SK-N-SH (cell line): ENCODE measurements around the gene TNFRSF4. TPM values are rescaled to one million over a fixed set of nuclear protein-coding genes. Genes with fewer than 3 reads are reported as not detected.

ENCODE experiments used
- CTCF ChIA-PET: fragments of 300-600, 350-600 bp; formaldehyde crosslinking; extraction: SDS; loops from one replicate; lab custom pipeline; 2021; lab: Yijun Ruan, JAX
- POLR2A ChIA-PET: fragments of 350-600 bp; sonication (Branson Sonifier 250); formaldehyde crosslinking; extraction: SDS; loops from one replicate; lab custom pipeline; 2020; ENCODE audit warnings: antibody characterized with exemption, inconsistent platforms; lab: Yijun Ruan, JAX
- DNase-seq: peaks from one replicate; pipeline ENCODE4 v3.0.0; 2012
- H2AFZ ChIP-seq: fragments of 200-600 bp; sonication (generic); 2 replicates; pipeline ENCODE4 v1.8.1; 2016; ENCODE audit warnings: antibody characterized with exemption, mild to moderate bottlenecking, low read depth
- H3F3A ChIP-seq: fragments of 200-600 bp; sonication (generic); replicated peaks from 2 replicates; pipeline ENCODE3; 2016; ENCODE audit warnings: antibody characterized with exemption, mild to moderate bottlenecking; ENCODE audit not compliant: insufficient read depth
- H3K27ac ChIP-seq, 2 experiments: fragments of 200-500 bp in 1 of 2; fragments of 200-600 bp in 1 of 2; sonication (Bioruptor generic) in 1 of 2; sonication (generic), shearing (Covaris generic) in 1 of 2; 2 replicates each; pipeline versions ENCODE4 v1.5.1 to v1.6.1; 2014 to 2016; ENCODE audit warnings: low read depth in 2 of 2, inconsistent platforms in 1 of 2, low read length in 1 of 2, mild to moderate bottlenecking in 1 of 2, mixed read lengths in 1 of 2
- H3K27me3 ChIP-seq: fragments of 200-600 bp; sonication (generic), shearing (Covaris generic); 2 replicates; pipeline ENCODE4 v1.6.1; 2016; ENCODE audit warnings: mixed run types; ENCODE audit not compliant: insufficient read depth
- H3K36me3 ChIP-seq, 2 experiments: fragments of 200-500 bp in 1 of 2; fragments of 200-600 bp in 1 of 2; sonication (Bioruptor generic) in 1 of 2; sonication (generic) in 1 of 2; replicated peaks in 1 of 2; 2 replicates each; pipeline versions ENCODE3 to v1.5.1; 2014 to 2016; ENCODE audit warnings: low read length in 1 of 2, mild to moderate bottlenecking in 1 of 2; ENCODE audit not compliant: insufficient read depth in 2 of 2, control insufficient read depth in 1 of 2
- H3K4me1 ChIP-seq, 2 experiments: fragments of 200-500 bp in 1 of 2; fragments of 200-600 bp in 1 of 2; sonication (Bioruptor generic) in 1 of 2; sonication (generic), shearing (Covaris generic) in 1 of 2; 2 replicates each; pipeline versions ENCODE4 v1.5.1 to v1.6.1; 2014 to 2016; ENCODE audit warnings: low read depth in 1 of 2, low read length in 1 of 2, mixed run types in 1 of 2; ENCODE audit not compliant: insufficient read depth in 2 of 2, control insufficient read depth in 1 of 2
- H3K4me2 ChIP-seq: fragments of 200-600 bp; sonication (generic), shearing (Covaris generic); 2 replicates; pipeline ENCODE4 v1.6.1; 2017; ENCODE audit warnings: mixed run types
- H3K4me3 ChIP-seq, 2 experiments: fragments of 200-500 bp in 1 of 2; fragments of 200-600 bp in 1 of 2; sonication (Bioruptor generic) in 1 of 2; sonication (generic), shearing (Covaris generic) in 1 of 2; 2 replicates each; pipeline versions ENCODE4 v1.5.1 to v1.8.1; 2014 to 2016; ENCODE audit warnings: low read depth in 2 of 2, inconsistent platforms in 1 of 2, low read length in 1 of 2, mild to moderate bottlenecking in 1 of 2, mixed read lengths in 1 of 2, moderate library complexity in 1 of 2
- H3K79me2 ChIP-seq: fragments of 200-600 bp; sonication (generic); 2 replicates; pipeline ENCODE4 v1.8.1; 2017; ENCODE audit warnings: mild to moderate bottlenecking; ENCODE audit not compliant: insufficient read depth
- H3K9ac ChIP-seq: fragments of 200-600 bp; sonication (generic); 2 replicates; pipeline ENCODE4 v1.6.1; 2017; ENCODE audit warnings: mixed run types
- H3K9me2 ChIP-seq: fragments of 200-600 bp; sonication (generic); 2 replicates; pipeline ENCODE4 v1.6.1; 2017; ENCODE audit warnings: mixed run types
- H3K9me3 ChIP-seq: fragments of 200-600 bp; sonication (generic); 2 replicates; pipeline ENCODE4 v1.6.1; 2017; ENCODE audit warnings: mixed run types, mild to moderate bottlenecking, moderate library complexity
- H4K20me1 ChIP-seq: fragments of 200-600 bp; sonication (generic); 2 replicates; pipeline ENCODE4 v1.6.1; 2017; ENCODE audit warnings: mild to moderate bottlenecking, mixed run types; ENCODE audit not compliant: insufficient read depth
- CHD2 ChIP-seq: fragments of 150-350 bp; IDR thresholded peaks from 2 replicates; pipeline ENCODE4 v1.6.1; 2018; ENCODE audit warnings: low read length; ENCODE audit not compliant: partially characterized antibody
- EP300 ChIP-seq, 2 experiments: IDR thresholded peaks; 2 replicates each; pipeline versions ENCODE4 v1.4.0 to v1.6.1; 2012; ENCODE audit warnings: borderline replicate concordance in 1 of 2, low read depth in 1 of 2, low read length in 1 of 2
- EZH2phosphoT487 ChIP-seq: fragments of 200-600 bp; sonication (generic); IDR thresholded peaks from 2 replicates; pipeline ENCODE4 v1.6.1; 2017; ENCODE audit warnings: low read depth, mixed run types, mild to moderate bottlenecking, antibody characterized with exemption, moderate library complexity, borderline replicate concordance
- FOSL2 ChIP-seq: IDR thresholded peaks from 2 replicates; pipeline ENCODE4 v1.4.0; 2012; ENCODE audit warnings: low read depth, mild to moderate bottlenecking, moderate library complexity, borderline replicate concordance
- FOXJ3 ChIP-seq: sonication (generic); formaldehyde crosslinking; IDR thresholded peaks from 2 replicates; pipeline ENCODE4 v1.5.1; 2020; ENCODE audit warnings: mild to moderate bottlenecking, missing genetic modification reagents
- FOXM1 ChIP-seq: IDR thresholded peaks from 2 replicates; pipeline ENCODE4 v1.4.0; 2012; ENCODE audit warnings: low read depth, mild to moderate bottlenecking
- GABPA ChIP-seq: IDR thresholded peaks from 2 replicates; pipeline ENCODE4 v1.4.0; 2012; ENCODE audit warnings: low read depth, mild to moderate bottlenecking
- GATA2 ChIP-seq: sonication (generic); formaldehyde crosslinking; IDR thresholded peaks from 2 replicates; pipeline ENCODE4 v1.5.0; 2020; ENCODE audit warnings: mild to moderate bottlenecking, missing genetic modification reagents
- JUND ChIP-seq: IDR thresholded peaks from 2 replicates; pipeline ENCODE4 v1.4.0; 2012
- NFIC ChIP-seq: IDR thresholded peaks from 2 replicates; pipeline ENCODE4 v1.4.0; 2012; ENCODE audit warnings: borderline replicate concordance
- NRF1 ChIP-seq: IDR thresholded peaks from 2 replicates; pipeline ENCODE4 v1.6.1; 2012; ENCODE audit warnings: low read depth, mild to moderate bottlenecking, low read length
- POLR2AphosphoS5 ChIP-seq: IDR thresholded peaks from 2 replicates; pipeline ENCODE4 v1.6.1; 2012; ENCODE audit warnings: low read depth, low read length
- RCOR1 ChIP-seq: fragments of 150-350 bp; IDR thresholded peaks from 2 replicates; pipeline ENCODE4 v1.6.1; 2017; ENCODE audit warnings: antibody characterized with exemption, low read length
- RFX5 ChIP-seq: IDR thresholded peaks from 2 replicates; pipeline ENCODE4 v1.6.1; 2012; ENCODE audit warnings: mild to moderate bottlenecking, improper control_type of control experiment, low read length
- SMC3 ChIP-seq: IDR thresholded peaks from 2 replicates; pipeline ENCODE4 v1.6.1; 2012; ENCODE audit warnings: low read depth, low read length, improper control_type of control experiment
- TCF12 ChIP-seq: IDR thresholded peaks from 2 replicates; pipeline ENCODE4 v1.4.0; 2012
- TEAD4 ChIP-seq: IDR thresholded peaks from 2 replicates; pipeline ENCODE4 v1.4.0; 2012; ENCODE audit warnings: mild to moderate bottlenecking, borderline replicate concordance; ENCODE audit not compliant: insufficient read depth
- YY1 ChIP-seq: IDR thresholded peaks from 2 replicates; pipeline ENCODE4 v1.4.0; 2012; ENCODE audit warnings: low read depth, mild to moderate bottlenecking
- WGBS: methylation state at CpG from one replicate; pipeline ENCODE4 v1.1.6; 2017; ENCODE audit warnings: low lambda C conversion rate; 5-methylcytosine and 5-hydroxymethylcytosine counted together
- polyA plus RNA-seq, 3 experiments: library from polyadenylated mRNA; depleted of rRNA; stranded (reverse); fragments of >200 nt; gene quantifications; 2 replicates each; pipeline ENCODE4 v1.2.3, GENCODE V29; 2012
- TF ChIP-seq, protein P1 (sequence below): IDR thresholded peaks from 2 replicates; pipeline ENCODE4 v1.4.0; 2012; ENCODE audit warnings: low read depth, borderline replicate concordance
- TF ChIP-seq, protein P2 (sequence below): IDR thresholded peaks from 2 replicates; pipeline ENCODE4 v1.4.0; 2012; ENCODE audit warnings: low read depth
- TF ChIP-seq, protein P3 (sequence below): IDR thresholded peaks from 2 replicates; pipeline ENCODE4 v1.4.0; 2012; ENCODE audit warnings: low read depth, borderline replicate concordance

The TNFRSF4 gene
- polyA plus RNA-seq, 1 of the 3 experiments (the other 2 are of a cell fraction): not detected

DNA sequence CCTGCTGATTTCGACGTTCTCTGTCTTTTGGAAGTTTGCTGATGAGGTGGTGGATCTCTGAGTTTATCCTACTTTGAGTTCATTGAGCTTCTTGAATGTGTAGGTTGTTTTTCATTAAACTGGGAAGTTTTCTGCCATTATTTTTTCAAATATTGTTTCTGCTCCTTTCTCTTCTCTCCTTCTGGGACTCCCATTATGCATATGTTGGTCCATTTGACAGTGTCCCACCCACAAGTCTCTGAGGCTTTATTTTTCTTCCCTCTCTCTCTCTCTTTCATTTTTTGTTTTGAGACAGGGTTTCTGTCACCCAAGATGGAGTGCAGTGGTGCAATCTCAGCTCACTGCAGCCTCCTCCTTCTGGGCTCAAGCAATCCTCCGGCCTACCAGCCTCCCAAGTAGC is 19.2 kb downstream of the TNFRSF4 start:
- Histone ChIP-seq H2AFZ (no peak overlapping the region), H3K27ac (no peak overlapping the region), H3K36me3 (no peaks in the 10 kb centered on the region), H3K4me1 (no peaks in the 10 kb centered on the region), H3K9ac (no peak overlapping the region), H3K4me3 (no peak overlapping the region), H3K27me3 (no peaks in the 10 kb centered on the region; the same call in 1 of the 2 replicates)
- 33% methylated on average over 3 of the region's 3 CpGs for WGBS
- TF ChIP-seq TCF12: no peak
- TF ChIP-seq, protein P1, sequence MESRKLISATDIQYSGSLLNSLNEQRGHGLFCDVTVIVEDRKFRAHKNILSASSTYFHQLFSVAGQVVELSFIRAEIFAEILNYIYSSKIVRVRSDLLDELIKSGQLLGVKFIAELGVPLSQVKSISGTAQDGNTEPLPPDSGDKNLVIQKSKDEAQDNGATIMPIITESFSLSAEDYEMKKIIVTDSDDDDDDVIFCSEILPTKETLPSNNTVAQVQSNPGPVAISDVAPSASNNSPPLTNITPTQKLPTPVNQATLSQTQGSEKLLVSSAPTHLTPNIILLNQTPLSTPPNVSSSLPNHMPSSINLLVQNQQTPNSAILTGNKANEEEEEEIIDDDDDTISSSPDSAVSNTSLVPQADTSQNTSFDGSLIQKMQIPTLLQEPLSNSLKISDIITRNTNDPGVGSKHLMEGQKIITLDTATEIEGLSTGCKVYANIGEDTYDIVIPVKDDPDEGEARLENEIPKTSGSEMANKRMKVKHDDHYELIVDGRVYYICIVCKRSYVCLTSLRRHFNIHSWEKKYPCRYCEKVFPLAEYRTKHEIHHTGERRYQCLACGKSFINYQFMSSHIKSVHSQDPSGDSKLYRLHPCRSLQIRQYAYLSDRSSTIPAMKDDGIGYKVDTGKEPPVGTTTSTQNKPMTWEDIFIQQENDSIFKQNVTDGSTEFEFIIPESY: no peak
- no peak for TF ChIP-seq RCOR1
- TF ChIP-seq, protein P2, sequence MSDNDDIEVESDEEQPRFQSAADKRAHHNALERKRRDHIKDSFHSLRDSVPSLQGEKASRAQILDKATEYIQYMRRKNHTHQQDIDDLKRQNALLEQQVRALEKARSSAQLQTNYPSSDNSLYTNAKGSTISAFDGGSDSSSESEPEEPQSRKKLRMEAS: no peak
- TF ChIP-seq, all 33 proteins: peak for 0
- Histone ChIP-seq H4K20me1 (no peaks in the 10 kb centered on the region), H3F3A (no peaks in the 10 kb centered on the region), H3K79me2 (no peaks in the 10 kb centered on the region), H3K9me3 (no peaks in the 10 kb centered on the region), H3K4me2 (no peak overlapping the region), H3K9me2 (no peaks in the 10 kb centered on the region)
- ChIA-PET CTCF (interaction anchor here (0.8 to 3.1 kb wide), 2 partner anchors 12 to 73 kb away, joined by 3 to 14 read pairs; no protein-coding TSS in a partner anchor), POLR2A (no interaction called here)
- DNase-seq: no peak

DNA sequence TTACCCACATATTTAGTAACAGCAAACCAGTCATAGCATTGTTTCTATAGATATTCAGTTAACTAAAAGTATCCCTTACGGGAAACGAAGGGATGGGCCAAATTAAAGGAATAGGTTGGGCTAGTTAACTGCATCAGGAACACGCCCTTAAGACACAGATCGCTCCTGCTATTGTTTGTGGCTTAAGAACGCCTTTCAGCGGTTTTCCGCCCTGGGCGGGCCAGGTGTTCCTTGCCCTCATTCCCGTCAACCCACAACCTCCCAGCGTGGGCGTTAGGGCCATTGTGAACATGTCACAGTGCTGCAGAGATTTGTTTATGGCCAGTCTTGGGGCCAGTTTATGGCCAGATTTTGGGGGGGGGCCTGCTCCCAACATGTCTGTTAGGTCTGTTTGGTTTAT is 22.2 kb downstream of the TNFRSF4 start:
- ChIA-PET CTCF (interaction anchor here (1.7 kb wide), 1 partner anchor 69 kb away, joined by 4 read pairs; no protein-coding TSS in a partner anchor), POLR2A (no interaction called here)
- Histone ChIP-seq H3K9ac (no peak overlapping the region), H4K20me1 (no peaks in the 10 kb centered on the region), H3K9me2 (no peaks in the 10 kb centered on the region), H3K27me3 (no peaks in the 10 kb centered on the region; the same call in 1 of the 2 replicates), H3K27ac (no peak overlapping the region), H3K4me2 (no peak overlapping the region), H2AFZ (no peak overlapping the region), H3K4me3 (no peak overlapping the region), H3K9me3 (no peaks in the 10 kb centered on the region), H3K36me3 (no peaks in the 10 kb centered on the region), H3K4me1 (no peaks in the 10 kb centered on the region), H3F3A (no peaks in the 10 kb centered on the region), H3K79me2 (no peaks in the 10 kb centered on the region)
- WGBS: 57% methylated on average over 6 of the region's 11 CpGs
- DNase-seq: no peak
- TF ChIP-seq EP300 (IDR thresholded peaks at IDR 0.05; ENCODE audit: borderline replicate concordance in 1 of 2, low read depth in 1 of 2, low read length in 1 of 2): no peak
- TF ChIP-seq FOXJ3 (CRISPR knock-in tag): no peak
- no peak for TF ChIP-seq NRF1
- TF ChIP-seq RFX5: no peak
- TF ChIP-seq, protein P2: no peak
- TF ChIP-seq FOSL2: no peak
- TF ChIP-seq, protein P3, sequence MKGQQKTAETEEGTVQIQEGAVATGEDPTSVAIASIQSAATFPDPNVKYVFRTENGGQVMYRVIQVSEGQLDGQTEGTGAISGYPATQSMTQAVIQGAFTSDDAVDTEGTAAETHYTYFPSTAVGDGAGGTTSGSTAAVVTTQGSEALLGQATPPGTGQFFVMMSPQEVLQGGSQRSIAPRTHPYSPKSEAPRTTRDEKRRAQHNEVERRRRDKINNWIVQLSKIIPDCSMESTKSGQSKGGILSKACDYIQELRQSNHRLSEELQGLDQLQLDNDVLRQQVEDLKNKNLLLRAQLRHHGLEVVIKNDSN: no peak
- TF ChIP-seq YY1: no peak
- TF ChIP-seq CHD2: no peak
- TF ChIP-seq TEAD4: no peak
- TF ChIP-seq NFIC: no peak
- no peak for TF ChIP-seq SMC3
- no peak for TF ChIP-seq GABPA
- TF ChIP-seq, protein P1: no peak
- no peak for TF ChIP-seq GATA2 (CRISPR knock-in tag)
- TF ChIP-seq POLR2AphosphoS5: no peak
- no peak for TF ChIP-seq EZH2phosphoT487
- TF ChIP-seq JUND: no peak
- no peak for TF ChIP-seq FOXM1
- no peak for TF ChIP-seq RCOR1
